ENCODE data around the gene ITPKB.

The ITPKB gene

DNA sequence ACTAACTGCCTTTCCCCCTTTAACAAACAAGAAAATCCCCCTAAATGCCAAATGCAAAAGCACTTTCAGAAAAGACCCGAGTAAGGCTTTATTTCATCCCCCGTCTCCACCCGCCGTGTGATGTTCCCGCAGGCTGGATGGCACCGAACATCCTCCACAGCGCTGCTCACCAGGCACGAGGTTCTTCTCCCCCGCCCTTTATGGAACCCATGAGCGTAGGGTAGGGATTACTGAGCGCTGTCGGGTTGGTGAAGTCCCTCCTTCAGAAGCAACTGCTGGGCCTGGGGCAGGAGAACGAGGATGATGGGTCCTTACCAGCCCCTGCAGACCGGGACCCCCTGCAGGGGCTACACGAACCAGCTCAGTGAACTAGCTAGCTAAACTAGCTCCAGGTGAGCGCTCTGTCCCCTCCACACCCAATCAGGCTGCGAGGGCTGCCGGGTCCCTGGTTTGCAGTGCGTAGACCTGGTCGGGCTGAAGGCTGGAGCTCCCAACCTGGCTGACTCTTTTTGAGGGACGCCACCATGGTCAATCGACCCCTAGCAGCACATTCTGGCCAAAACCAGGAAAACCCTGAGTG lies 80.4 kb downstream of the ITPKB start:
- H3K23ac ChIP-seq (ENCODE audit: low read length), result no peak overlapping the region
- no peak for DNase-seq
- H3K79me2 ChIP-seq (ENCODE audit: control insufficient read depth, insufficient read depth, low read length), result no peaks in the 10 kb centered on the region
- no peak overlapping the region for H3K56ac ChIP-seq (ENCODE audit: low read length)
- no peak overlapping the region for H2BK5ac ChIP-seq (ENCODE audit: low read length)
- H4K5ac ChIP-seq (ENCODE audit: low read length), result no peak overlapping the region
- H3K27ac ChIP-seq (ENCODE audit: low read depth, low read length), result no peak overlapping the region
- no peak overlapping the region for H3K4me3 ChIP-seq (ENCODE audit: low read length)
- H4K8ac ChIP-seq (ENCODE audit: low read depth, low read length), result no peak overlapping the region
- H3K79me1 ChIP-seq (ENCODE audit: low read length), result no peaks in the 10 kb centered on the region
- H3K36me3 ChIP-seq (ENCODE audit: control insufficient read depth, insufficient read depth, low read length), result no peaks in the 10 kb centered on the region
- no peak overlapping the region for H2BK120ac ChIP-seq (ENCODE audit: low read depth, low read length)
- H2BK15ac ChIP-seq (replicated peaks; ENCODE audit: low read depth), result no peak overlapping the region
- no peak overlapping the region for H3K4ac ChIP-seq (ENCODE audit: low read depth, low read length)
- H3K9ac ChIP-seq (ENCODE audit: low read length), result no peak overlapping the region
- WGBS (ENCODE audit: extremely low coverage, insufficient coverage, low lambda C conversion rate), result no CpG with 5 or more reads among the region's 22 CpGs
- no peak overlapping the region for H2AK5ac ChIP-seq (ENCODE audit: low read length)
- no peak overlapping the region for H3K18ac ChIP-seq (ENCODE audit: low read length)
- H3K4me2 ChIP-seq (ENCODE audit: low read length), result no peak overlapping the region
- H3K4me1 ChIP-seq (ENCODE audit: control insufficient read depth, low read depth, low read length), result peaks cover 15% of the 10 kb centered on the region
- H3K27me3 ChIP-seq (ENCODE audit: insufficient read depth, low read length, poor library complexity), result no peaks in the 10 kb centered on the region

DNA sequence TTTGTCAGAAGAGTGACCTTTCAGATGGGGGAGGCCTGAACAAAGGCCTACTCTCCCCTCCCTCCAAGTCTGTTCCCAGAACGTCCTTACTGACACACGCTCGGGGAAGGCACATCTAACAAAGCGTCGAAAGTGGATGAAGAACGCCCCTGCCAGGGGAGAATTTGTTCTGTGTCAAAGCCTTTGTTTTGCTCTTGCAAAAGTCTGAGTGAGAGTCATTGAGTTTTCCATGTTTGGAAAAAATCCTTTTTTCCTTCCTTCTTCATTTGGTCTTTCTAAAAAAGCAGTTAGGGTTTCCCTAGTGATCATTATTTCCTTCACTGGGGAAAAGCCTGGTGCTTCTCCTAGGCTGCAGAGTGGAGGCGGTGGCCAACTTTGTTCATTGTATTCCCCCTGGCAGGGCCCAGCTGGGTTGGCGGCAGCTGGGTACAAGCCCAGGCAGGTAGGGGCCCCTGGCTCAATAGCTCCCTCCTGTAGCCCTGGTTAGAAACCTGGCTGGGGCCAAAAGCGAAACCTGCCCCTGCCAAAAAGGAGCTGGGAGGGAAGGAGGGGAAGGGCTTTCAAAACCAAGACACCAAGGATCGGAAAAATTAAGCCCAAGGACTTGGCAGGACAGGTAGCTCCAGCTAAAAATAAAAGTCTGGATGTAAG lies 81.1 kb downstream of the ITPKB start:
- no peak overlapping the region for H3K4me3 ChIP-seq (ENCODE audit: low read length)
- H3K23ac ChIP-seq (ENCODE audit: low read length), result no peak overlapping the region
- no peaks in the 10 kb centered on the region for H3K79me2 ChIP-seq (ENCODE audit: control insufficient read depth, insufficient read depth, low read length)
- no peak overlapping the region for H3K18ac ChIP-seq (ENCODE audit: low read length)
- H3K27me3 ChIP-seq (ENCODE audit: insufficient read depth, low read length, poor library complexity), result no peaks in the 10 kb centered on the region
- no peaks in the 10 kb centered on the region for H3K79me1 ChIP-seq (ENCODE audit: low read length)
- H3K4me1 ChIP-seq (ENCODE audit: control insufficient read depth, low read depth, low read length), result peaks cover 20% of the 10 kb centered on the region
- WGBS (ENCODE audit: extremely low coverage, insufficient coverage, low lambda C conversion rate), result no CpG with 5 or more reads among the region's 10 CpGs
- H4K5ac ChIP-seq (ENCODE audit: low read length), result no peak overlapping the region
- H2BK5ac ChIP-seq (ENCODE audit: low read length), result no peak overlapping the region
- no peak overlapping the region for H3K56ac ChIP-seq (ENCODE audit: low read length)
- H3K9ac ChIP-seq (ENCODE audit: low read length), result no peak overlapping the region
- H3K4ac ChIP-seq (ENCODE audit: low read depth, low read length), result no peak overlapping the region
- no peak overlapping the region for H4K8ac ChIP-seq (ENCODE audit: low read depth, low read length)
- H3K36me3 ChIP-seq (ENCODE audit: control insufficient read depth, insufficient read depth, low read length), result no peaks in the 10 kb centered on the region
- H2AK5ac ChIP-seq (ENCODE audit: low read length), result no peak overlapping the region
- no peak overlapping the region for H3K4me2 ChIP-seq (ENCODE audit: low read length)
- no peak overlapping the region for H3K27ac ChIP-seq (ENCODE audit: low read depth, low read length)
- H2BK15ac ChIP-seq (replicated peaks; ENCODE audit: low read depth), result no peak overlapping the region
- H2BK120ac ChIP-seq (ENCODE audit: low read depth, low read length), result no peak overlapping the region
- DNase-seq, result no peak

DNA sequence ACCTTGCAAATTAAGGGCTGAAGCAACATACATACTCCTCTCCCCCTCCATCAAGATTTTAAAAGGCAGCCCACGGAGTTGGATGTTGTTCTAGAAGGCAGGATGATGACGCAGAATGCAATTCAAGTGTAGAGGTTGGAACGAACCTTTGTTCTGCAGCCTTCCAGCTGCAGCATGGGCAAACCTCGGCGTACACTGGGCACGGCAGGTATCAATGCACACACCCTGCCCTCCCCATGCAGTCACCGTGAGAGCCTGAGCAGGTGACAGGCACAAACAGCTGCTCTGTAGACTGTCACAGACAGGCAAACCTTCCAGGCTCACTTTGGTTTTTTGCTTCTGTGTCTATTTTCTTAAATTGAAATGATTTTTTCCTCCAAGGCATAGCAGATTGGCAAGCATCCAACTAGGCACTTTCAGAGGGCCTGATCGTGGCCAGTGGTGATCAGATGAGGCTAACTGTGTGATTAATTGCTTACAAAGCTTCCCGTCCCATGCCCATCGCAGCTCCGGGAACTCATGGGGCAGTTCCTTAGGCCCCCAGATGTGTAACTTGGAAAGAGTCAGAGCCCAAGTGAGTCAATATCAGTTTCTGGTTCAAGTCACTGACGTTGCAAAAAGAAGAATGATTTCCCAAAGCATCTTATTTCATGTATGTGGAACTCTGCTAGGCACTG lies 82.3 kb downstream of the ITPKB start:
- H2AK5ac ChIP-seq (ENCODE audit: low read length), result no peak overlapping the region
- no CpG with 5 or more reads among the region's 12 CpGs for WGBS (ENCODE audit: extremely low coverage, insufficient coverage, low lambda C conversion rate)
- no peaks in the 10 kb centered on the region for H3K79me1 ChIP-seq (ENCODE audit: low read length)
- no peak overlapping the region for H3K18ac ChIP-seq (ENCODE audit: low read length)
- no peak overlapping the region for H4K5ac ChIP-seq (ENCODE audit: low read length)
- H3K36me3 ChIP-seq (ENCODE audit: control insufficient read depth, insufficient read depth, low read length), result no peaks in the 10 kb centered on the region
- no peak overlapping the region for H3K4me3 ChIP-seq (ENCODE audit: low read length)
- no peak overlapping the region for H2BK120ac ChIP-seq (ENCODE audit: low read depth, low read length)
- no peak overlapping the region for H2BK5ac ChIP-seq (ENCODE audit: low read length)
- H4K8ac ChIP-seq (ENCODE audit: low read depth, low read length), result no peak overlapping the region
- H3K23ac ChIP-seq (ENCODE audit: low read length), result no peak overlapping the region
- H3K4ac ChIP-seq (ENCODE audit: low read depth, low read length), result no peak overlapping the region
- no peak overlapping the region for H3K9ac ChIP-seq (ENCODE audit: low read length)
- DNase-seq, result no peak
- H3K27me3 ChIP-seq (ENCODE audit: insufficient read depth, low read length, poor library complexity), result no peaks in the 10 kb centered on the region
- H3K27ac ChIP-seq (ENCODE audit: low read depth, low read length), result peak overlapping the region; percentile 42
- no peaks in the 10 kb centered on the region for H3K79me2 ChIP-seq (ENCODE audit: control insufficient read depth, insufficient read depth, low read length)
- H3K56ac ChIP-seq (ENCODE audit: low read length), result peak overlapping the region; percentile 37
- H2BK15ac ChIP-seq (replicated peaks; ENCODE audit: low read depth), result no peak overlapping the region
- peaks cover 17% of the 10 kb centered on the region for H3K4me1 ChIP-seq (ENCODE audit: control insufficient read depth, low read depth, low read length)
- no peak overlapping the region for H3K4me2 ChIP-seq (ENCODE audit: low read length)

DNA sequence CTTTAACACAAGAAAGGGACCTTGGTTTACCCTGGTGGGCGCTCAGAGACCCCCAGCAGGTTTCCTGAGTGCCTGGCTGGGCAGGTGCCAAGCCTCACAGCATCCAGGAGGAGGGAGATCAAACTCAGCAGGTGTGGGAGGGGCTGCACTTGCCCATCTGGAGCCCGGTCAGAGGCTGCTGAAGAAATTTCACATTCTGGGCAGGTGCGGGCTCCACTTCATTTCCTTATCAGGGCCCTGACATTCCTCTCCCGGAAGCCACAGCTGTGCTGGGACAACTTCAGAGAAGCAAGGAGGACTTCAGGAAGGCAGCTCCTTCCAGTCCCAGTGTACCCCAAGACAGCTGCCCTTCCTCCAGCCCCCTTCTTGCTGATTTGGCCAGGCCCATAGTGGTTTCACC lies 82.9 kb downstream of the ITPKB start:
- Histone ChIP-seq H4K5ac (ENCODE audit: low read length) (no peak overlapping the region), H3K36me3 (ENCODE audit: control insufficient read depth, insufficient read depth, low read length) (no peaks in the 10 kb centered on the region), H3K27ac (ENCODE audit: low read depth, low read length) (peak overlapping the region; percentile 42), H3K4me3 (ENCODE audit: low read length) (no peak overlapping the region), H3K79me2 (ENCODE audit: control insufficient read depth, insufficient read depth, low read length) (no peaks in the 10 kb centered on the region), H3K4ac (ENCODE audit: low read depth, low read length) (no peak overlapping the region), H3K18ac (ENCODE audit: low read length) (peak overlapping the region; percentile 25), H2BK5ac (ENCODE audit: low read length) (no peak overlapping the region), H3K56ac (ENCODE audit: low read length) (no peak overlapping the region), H4K8ac (ENCODE audit: low read depth, low read length) (no peak overlapping the region), H3K4me2 (ENCODE audit: low read length) (no peak overlapping the region), H3K27me3 (ENCODE audit: insufficient read depth, low read length, poor library complexity) (no peaks in the 10 kb centered on the region), H3K79me1 (ENCODE audit: low read length) (no peaks in the 10 kb centered on the region), H2BK120ac (ENCODE audit: low read depth, low read length) (no peak overlapping the region), H2BK15ac (replicated peaks; ENCODE audit: low read depth) (no peak overlapping the region), H3K9ac (ENCODE audit: low read length) (no peak overlapping the region), H3K4me1 (ENCODE audit: control insufficient read depth, low read depth, low read length) (peaks cover 16% of the 10 kb centered on the region), H3K23ac (ENCODE audit: low read length) (no peak overlapping the region), H2AK5ac (ENCODE audit: low read length) (no peak overlapping the region)
- DNase-seq, result peak; percentile 57
- WGBS (ENCODE audit: extremely low coverage, insufficient coverage, low lambda C conversion rate), result no CpG with 5 or more reads among the region's 4 CpGs

DNA sequence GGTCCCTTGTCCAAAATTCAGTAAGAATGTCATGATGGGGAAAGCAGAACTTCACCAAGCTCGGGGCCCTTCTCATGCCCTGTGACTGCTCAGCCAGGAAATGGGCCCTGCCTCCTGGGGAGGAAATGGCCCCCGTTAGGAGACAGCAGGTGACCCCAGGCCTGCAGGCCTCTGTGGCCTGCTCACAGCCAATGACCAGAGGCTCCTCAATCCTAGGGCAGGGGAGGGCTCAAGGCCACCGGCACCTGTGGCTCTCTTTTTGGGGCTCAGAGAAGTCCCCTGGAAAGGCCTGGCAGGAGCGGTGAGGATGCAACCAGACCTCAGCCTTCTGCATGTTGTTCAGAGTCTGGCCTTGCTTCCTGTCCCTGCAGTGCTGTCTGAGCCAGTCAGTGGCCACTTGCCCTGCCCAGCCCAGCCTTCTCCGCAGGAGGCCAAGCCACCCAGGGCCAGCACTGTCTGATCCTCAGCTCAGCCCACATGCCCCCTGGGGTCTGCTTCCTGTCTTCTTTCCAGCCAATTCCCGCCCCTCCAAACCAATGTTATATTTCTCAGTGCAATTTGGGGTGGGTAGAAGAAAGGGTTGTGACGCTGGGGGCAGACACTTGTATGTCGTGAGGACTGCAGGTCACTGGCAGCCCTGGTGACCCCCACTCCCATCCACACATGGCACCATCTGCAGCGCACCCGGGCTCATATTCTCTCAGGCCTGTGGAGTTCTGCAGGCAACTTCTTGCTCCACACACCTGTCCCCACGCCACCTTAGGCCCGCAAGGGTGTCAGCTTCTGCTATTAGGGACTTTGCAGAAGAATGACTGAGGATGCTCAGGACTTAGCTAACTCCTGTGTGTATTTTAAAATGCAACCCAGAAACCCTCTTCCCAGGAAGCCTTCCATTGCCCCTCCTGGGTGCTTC lies 83.6 kb downstream of the ITPKB start:
- no CpG with 5 or more reads among the region's 12 CpGs for WGBS (ENCODE audit: extremely low coverage, insufficient coverage, low lambda C conversion rate)
- Histone ChIP-seq H2BK15ac (replicated peaks; ENCODE audit: low read depth) (no peak overlapping the region), H2BK5ac (ENCODE audit: low read length) (peak overlapping the region; percentile 76), H3K27ac (ENCODE audit: low read depth, low read length) (peak overlapping the region; percentile 85), H3K4ac (ENCODE audit: low read depth, low read length) (no peak overlapping the region), H3K79me2 (ENCODE audit: control insufficient read depth, insufficient read depth, low read length) (no peaks in the 10 kb centered on the region), H3K56ac (ENCODE audit: low read length) (peak overlapping the region; percentile 84), H4K8ac (ENCODE audit: low read depth, low read length) (no peak overlapping the region), H2BK120ac (ENCODE audit: low read depth, low read length) (no peak overlapping the region), H4K5ac (ENCODE audit: low read length) (no peak overlapping the region), H3K23ac (ENCODE audit: low read length) (no peak overlapping the region), H3K4me1 (ENCODE audit: control insufficient read depth, low read depth, low read length) (peaks cover 15% of the 10 kb centered on the region), H3K18ac (ENCODE audit: low read length) (peak overlapping the region; percentile 51), H3K4me3 (ENCODE audit: low read length) (no peak overlapping the region), H3K79me1 (ENCODE audit: low read length) (no peaks in the 10 kb centered on the region), H3K27me3 (ENCODE audit: insufficient read depth, low read length, poor library complexity) (no peaks in the 10 kb centered on the region), H3K36me3 (ENCODE audit: control insufficient read depth, insufficient read depth, low read length) (no peaks in the 10 kb centered on the region), H3K4me2 (ENCODE audit: low read length) (no peak overlapping the region), H3K9ac (ENCODE audit: low read length) (no peak overlapping the region), H2AK5ac (ENCODE audit: low read length) (no peak overlapping the region)
- peak; percentile 76 for DNase-seq

All from mesendoderm (in vitro differentiated cells).